ENCODE measurements around the gene PPP1R14C. TPM values are rescaled to one million over a fixed set of nuclear protein-coding genes. Genes with fewer than 3 reads are reported as not detected.

The PPP1R14C gene
- total RNA-seq, 1 donor from 2014 or later: 0.26 TPM

- Histone ChIP-seq H3K4me3 (no peak overlapping the region), H3F3A (ENCODE audit: low read depth) (no peaks in the 10 kb centered on the region), H3K9me3 (ENCODE audit: low read depth) (no peaks in the 10 kb centered on the region), H3K36me3 (no peaks in the 10 kb centered on the region), H3K79me2 (ENCODE audit: low read depth) (no peaks in the 10 kb centered on the region), H4K20me1 (ENCODE audit: low read depth) (no peaks in the 10 kb centered on the region), H3K27me3 (no peaks in the 10 kb centered on the region), H3K9ac (no peak overlapping the region), H3K27ac (no peak overlapping the region), H2AFZ (replicated peaks) (no peak overlapping the region), H3K4me2 (no peak overlapping the region), H3K4me1 (peaks cover 13% of the 10 kb centered on the region)
- peaks cover 9% of the 10 kb centered on the region for H3K27me3 Mint-ChIP-seq (ENCODE audit: insufficient read depth, low read depth)
- DNase-seq (ENCODE audit: low spot score): no peak
- no peak for TF ChIP-seq CTCF (IDR thresholded peaks at IDR 0.05)
- TF ChIP-seq EZH2phosphoT487 (IDR thresholded peaks at IDR 0.05): no peak
- TF ChIP-seq EZH2 (IDR thresholded peaks at IDR 0.05): no peak
- H3K36me3 Mint-ChIP-seq: no peaks in the 10 kb centered on the region
- peaks cover 2% of the 10 kb centered on the region for H3K9me3 Mint-ChIP-seq
- no peak overlapping the region for H3K4me3 Mint-ChIP-seq
- H3K27ac Mint-ChIP-seq: peak overlapping the region; percentile 69
- H3K4me1 Mint-ChIP-seq: peaks cover 45% of the 10 kb centered on the region
Measured at GRCh38 chr6:150273457-150274309, 130.8 kb downstream of the PPP1R14C start.

GRCh38 chr6:150275489-150275888 lies 132.6 kb downstream of the PPP1R14C start:
- Mint-ChIP-seq H3K27ac (no peak overlapping the region), H3K4me1 (peaks cover 43% of the 10 kb centered on the region)
- H3K4me1 ChIP-seq: peaks cover 13% of the 10 kb centered on the region

GRCh38 chr6:150276168-150276936 lies 133.5 kb downstream of the PPP1R14C start:
- Histone ChIP-seq H3K4me3 (no peak overlapping the region), H4K20me1 (ENCODE audit: low read depth) (no peaks in the 10 kb centered on the region), H3K27me3 (no peaks in the 10 kb centered on the region), H3K36me3 (no peaks in the 10 kb centered on the region), H2AFZ (replicated peaks) (no peak overlapping the region), H3K9me3 (ENCODE audit: low read depth) (no peaks in the 10 kb centered on the region), H3F3A (ENCODE audit: low read depth) (no peaks in the 10 kb centered on the region), H3K27ac (no peak overlapping the region), H3K4me2 (no peak overlapping the region), H3K4me1 (peaks cover 13% of the 10 kb centered on the region), H3K9ac (no peak overlapping the region), H3K79me2 (ENCODE audit: low read depth) (no peaks in the 10 kb centered on the region)
- Mint-ChIP-seq H3K4me3 (no peak overlapping the region), H3K27ac (no peak overlapping the region), H3K27me3 (ENCODE audit: insufficient read depth, low read depth) (peaks cover 2% of the 10 kb centered on the region), H3K36me3 (no peaks in the 10 kb centered on the region), H3K4me1 (peaks cover 43% of the 10 kb centered on the region), H3K9me3 (no peaks in the 10 kb centered on the region)
- DNase-seq (ENCODE audit: low spot score): no peak
- no peak for TF ChIP-seq CTCF (IDR thresholded peaks at IDR 0.05)

More at GRCh38 chr6:150275489-150275888, 132.6 kb downstream of the PPP1R14C start:
- Mint-ChIP-seq H3K27me3 (ENCODE audit: insufficient read depth, low read depth) (peaks cover 2% of the 10 kb centered on the region), H3K36me3 (no peaks in the 10 kb centered on the region), H3K9me3 (no peaks in the 10 kb centered on the region), H3K4me3 (no peak overlapping the region)
- Histone ChIP-seq H3K9me3 (ENCODE audit: low read depth) (no peaks in the 10 kb centered on the region), H3K79me2 (ENCODE audit: low read depth) (no peaks in the 10 kb centered on the region), H3K27ac (no peak overlapping the region), H3K27me3 (no peaks in the 10 kb centered on the region), H3K4me3 (no peak overlapping the region), H3F3A (ENCODE audit: low read depth) (no peaks in the 10 kb centered on the region), H2AFZ (replicated peaks) (no peak overlapping the region), H3K9ac (no peak overlapping the region), H3K36me3 (no peaks in the 10 kb centered on the region), H3K4me2 (no peak overlapping the region), H4K20me1 (ENCODE audit: low read depth) (no peaks in the 10 kb centered on the region)
- no peak for DNase-seq (ENCODE audit: low spot score)
- TF ChIP-seq CTCF (IDR thresholded peaks at IDR 0.05): no peak
- TF ChIP-seq EZH2 (IDR thresholded peaks at IDR 0.05): no peak
- TF ChIP-seq EZH2phosphoT487 (IDR thresholded peaks at IDR 0.05): no peak

Measured in neural progenitor cell (in vitro differentiated cells).